GM19099 (cell line): Measurements from ENCODE around the gene FCHSD2.

Source experiments
- POLR2A ChIP-seq: IDR thresholded peaks from 3 replicates; pipeline ENCODE4 v1.6.1; 2011; ENCODE audit warnings: low read depth; ENCODE audit not compliant: insufficient read length; ENCODE audit errors: extremely low read depth

FCHSD2 gene

GRCh38 chr11:72962717-72963116 is 179.4 kb downstream of the FCHSD2 start:
- no peak for TF ChIP-seq POLR2A

DNA sequence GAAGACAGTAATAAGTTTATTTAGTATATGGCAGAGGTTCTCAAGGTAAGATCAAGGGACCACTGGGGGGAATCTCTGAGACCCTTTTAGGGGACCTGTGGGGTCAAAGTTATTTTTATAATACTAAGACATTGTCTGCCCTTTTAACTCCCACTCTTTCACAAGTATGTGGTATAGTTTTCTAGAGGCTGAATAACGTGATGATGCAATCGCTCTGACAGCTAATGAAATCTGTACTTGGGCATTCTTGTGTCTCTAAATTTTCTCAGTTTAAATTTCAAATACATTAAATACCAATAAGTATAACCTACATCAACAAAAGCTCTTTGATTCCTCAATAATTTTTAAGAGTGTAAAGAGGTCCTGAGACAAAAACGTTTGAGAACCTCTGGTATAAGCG is 180.0 kb downstream of the FCHSD2 start:
- no peak for TF ChIP-seq POLR2A

DNA sequence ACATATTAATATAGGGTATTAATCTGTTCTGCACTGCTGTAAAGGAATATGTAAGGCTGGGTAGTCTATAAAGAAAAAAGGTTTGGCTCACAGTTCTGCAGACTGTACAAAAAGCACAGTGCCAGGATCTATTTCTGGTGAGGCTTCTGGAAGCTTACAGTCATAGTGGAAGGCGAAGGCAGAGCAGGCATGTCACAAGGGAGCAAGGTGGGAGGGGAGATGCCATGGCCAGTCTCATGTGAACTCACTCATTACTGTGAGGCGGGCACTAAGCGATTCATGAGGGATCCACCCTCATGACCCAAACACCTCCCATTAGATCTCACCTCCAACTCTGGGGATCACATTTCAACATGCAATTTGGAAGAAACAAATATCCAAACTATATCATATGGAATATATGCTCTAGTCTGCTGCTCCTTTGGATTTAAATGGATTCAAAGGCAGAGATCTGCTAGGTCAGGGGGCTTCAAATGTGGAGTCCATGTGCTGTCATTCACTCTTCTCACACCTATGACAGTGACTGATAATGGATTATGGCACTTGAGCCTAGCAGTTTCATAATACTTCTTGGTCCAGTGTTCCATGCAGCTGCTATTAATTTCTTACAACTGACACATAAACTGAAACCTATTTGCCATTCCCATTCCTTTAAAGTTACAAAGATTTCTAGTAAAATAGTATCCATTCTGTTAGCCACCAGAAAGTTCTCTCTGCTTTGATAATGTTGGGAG is 182.0 kb downstream of the FCHSD2 start:
- TF ChIP-seq POLR2A = no peak

DNA sequence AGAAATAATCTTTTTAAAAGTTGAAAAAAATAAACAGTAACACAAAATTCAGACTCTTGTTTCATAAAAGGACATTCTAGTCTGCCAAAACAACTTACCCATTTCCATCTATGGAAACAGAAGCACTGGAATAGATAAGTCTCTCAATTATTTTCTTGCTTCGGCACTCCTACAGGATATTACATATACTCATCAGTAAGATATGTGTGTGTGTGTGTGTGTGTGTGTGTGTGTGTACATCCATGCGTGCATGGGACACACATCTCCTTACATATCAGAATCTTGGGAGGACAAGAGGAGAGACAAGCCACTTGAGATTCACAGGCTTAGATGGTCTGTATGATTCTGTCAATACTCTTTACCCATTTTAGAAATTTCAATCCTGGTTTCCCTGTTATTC is 183.3 kb downstream of the FCHSD2 start:
- no peak for TF ChIP-seq POLR2A

- no peak for TF ChIP-seq POLR2A
Measured at GRCh38 chr11:72955466-72955865, 186.7 kb downstream of the FCHSD2 start.

DNA sequence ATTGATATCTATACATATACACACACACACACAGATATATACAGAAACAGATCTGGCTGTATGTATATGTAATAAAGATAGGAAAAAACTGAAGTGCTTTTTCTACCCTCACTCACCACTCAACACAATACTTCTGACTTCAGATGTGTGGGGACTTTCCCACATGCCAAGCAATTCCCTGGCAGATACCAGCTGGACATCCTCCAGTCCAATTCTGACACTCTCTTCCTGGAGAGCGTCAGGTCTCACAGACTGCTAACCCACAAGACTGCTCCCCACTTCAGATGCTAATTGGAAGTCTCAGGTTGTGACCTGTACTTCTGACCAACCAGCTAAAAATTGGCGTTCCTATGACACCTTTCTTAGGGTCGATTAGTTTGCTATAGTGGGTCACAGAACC is 187.3 kb downstream of the FCHSD2 start:
- no peak for TF ChIP-seq POLR2A

DNA sequence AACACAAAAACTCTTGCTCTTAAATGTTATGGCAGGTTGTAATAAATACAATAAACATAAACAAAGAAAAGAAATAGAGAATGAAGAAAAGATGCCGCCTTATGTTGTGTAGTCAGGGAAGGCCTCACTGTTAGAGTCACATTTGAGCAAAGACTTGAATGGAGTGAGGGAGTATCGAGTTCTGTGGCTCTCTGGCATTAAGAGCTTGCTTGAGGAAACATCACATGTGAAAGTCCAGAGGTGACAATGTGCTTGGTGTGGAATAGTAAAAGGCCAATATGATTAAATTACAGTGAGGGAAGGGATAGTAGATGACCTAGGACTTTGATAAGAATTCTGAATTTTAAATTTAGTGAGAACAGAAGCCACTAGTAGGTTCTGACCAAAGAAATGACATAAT is 188.5 kb downstream of the FCHSD2 start:
- no peak for TF ChIP-seq POLR2A

DNA sequence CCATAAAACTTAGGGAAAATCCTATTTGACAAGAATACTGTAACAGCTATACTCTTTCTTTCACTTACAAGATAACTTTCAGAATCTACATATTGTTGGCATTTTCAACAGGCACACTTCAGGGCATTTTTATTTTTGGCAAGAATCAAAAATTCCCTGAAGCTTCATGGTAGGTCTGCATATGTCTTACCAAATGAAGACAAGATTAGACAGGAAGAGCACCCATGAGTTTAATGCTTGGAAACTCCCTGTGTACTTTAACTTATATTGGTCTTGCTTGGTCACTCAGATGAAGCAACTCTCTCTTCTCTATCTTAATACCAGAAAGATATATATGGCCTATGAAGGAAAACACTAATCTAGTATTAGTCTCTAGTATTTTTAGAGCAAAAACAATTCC is 190.2 kb downstream of the FCHSD2 start:
- no peak for TF ChIP-seq POLR2A

GRCh38 chr11:72951193-72951592 is 190.9 kb downstream of the FCHSD2 start:
- TF ChIP-seq POLR2A = no peak

DNA sequence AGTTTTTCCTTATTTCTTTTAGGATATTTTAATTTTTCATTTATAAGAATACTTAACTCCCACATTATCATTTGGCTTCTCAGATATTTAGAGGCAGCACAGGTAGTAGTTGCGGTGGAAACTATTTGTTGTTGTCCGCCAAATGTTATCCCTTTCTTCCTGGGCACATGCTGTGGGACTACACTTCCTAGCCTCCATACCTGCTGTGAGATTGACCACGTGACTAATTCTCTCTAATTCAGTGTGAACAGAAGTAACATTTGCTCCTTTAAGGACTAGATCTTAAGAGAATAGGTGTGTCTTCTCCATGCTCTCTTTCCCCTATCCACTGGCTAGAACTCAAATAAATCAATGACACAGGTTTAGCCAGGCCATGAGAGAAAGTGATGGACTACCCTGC is 191.4 kb downstream of the FCHSD2 start:
- TF ChIP-seq POLR2A = no peak

DNA sequence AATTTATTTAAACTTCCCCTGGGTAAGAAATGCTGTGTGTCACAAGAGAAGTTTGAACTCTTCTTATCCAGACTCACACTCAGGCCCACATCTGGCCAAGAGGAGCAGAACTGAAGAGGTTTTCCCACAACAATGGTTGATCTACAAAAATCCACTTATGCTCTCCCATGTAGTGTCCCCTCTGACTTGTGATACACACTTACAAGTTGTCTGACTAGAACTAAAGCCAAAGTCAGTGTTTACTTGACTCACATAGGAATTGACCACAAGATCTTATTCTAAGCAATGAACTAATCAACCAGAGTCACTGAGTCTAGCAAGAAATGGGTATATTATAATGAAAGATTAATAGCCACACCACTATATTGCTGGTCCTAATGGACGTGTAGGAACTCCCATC is 194.9 kb downstream of the FCHSD2 start:
- TF ChIP-seq POLR2A = no peak

GRCh38 chr11:72943664-72944063 is 198.5 kb downstream of the FCHSD2 start:
- no peak for TF ChIP-seq POLR2A

- TF ChIP-seq POLR2A = no peak
Measured at GRCh38 chr11:72940417-72940816, 201.7 kb downstream of the FCHSD2 start.

DNA sequence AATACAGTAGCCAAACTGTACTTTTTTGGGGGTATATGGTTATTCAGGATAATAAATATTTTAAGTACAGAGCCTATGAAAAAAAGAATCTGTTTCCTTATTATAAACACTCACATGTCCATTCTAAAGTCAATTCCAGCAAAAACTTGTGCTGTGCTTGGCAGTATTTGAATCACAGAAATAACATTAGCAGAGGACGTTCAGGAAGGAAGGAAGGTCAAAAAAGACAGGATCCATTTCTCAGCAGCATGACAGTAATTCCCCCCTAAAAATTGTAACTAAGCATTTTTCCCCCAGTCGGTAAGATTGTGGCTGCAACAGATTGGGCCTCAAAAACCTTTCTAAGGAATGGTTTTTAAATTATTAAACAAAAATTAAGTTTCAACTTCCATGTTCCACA is 203.1 kb downstream of the FCHSD2 start:
- no peak for TF ChIP-seq POLR2A

DNA sequence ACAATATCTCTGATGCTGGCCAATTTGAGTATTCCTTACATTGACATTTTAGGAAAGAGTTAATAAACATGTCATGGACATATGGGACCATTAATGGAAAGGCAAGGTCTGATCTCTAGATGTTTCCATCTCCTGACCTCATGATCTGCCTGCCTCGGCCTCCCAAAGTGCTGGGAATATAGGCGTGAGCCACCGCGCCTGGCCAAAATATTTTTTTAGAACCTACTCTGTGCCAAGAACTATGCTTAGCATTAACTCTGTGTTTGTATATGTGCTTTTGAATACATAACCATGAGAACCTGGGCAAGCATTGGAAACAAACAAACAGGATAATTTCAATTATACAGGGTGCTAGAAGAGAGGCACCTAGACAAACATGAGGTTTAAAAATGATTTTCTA is 204.7 kb downstream of the FCHSD2 start:
- no peak for TF ChIP-seq POLR2A

- TF ChIP-seq POLR2A = no peak
Measured at GRCh38 chr11:72935700-72936099, 206.4 kb downstream of the FCHSD2 start.

- no peak for TF ChIP-seq POLR2A
Measured at GRCh38 chr11:72932132-72932570, 210.0 kb downstream of the FCHSD2 start.

DNA sequence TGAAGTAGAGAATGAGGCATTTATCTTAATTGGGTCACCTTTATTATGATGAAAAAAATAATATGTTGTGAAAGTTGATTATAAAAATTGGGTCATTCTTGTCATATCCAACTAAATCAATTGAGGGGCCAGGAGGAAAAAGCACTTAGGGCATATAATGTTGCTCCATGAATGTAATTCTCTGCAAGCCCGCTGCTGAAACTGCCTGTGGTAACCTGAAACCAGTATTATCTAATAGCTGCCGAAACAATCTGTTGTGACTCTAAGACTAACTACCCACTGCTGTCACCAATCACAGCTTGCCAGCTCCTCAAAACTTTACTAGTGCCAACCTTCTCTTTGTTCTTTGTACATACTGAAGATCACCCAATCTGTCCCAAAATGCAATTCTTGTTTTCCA is 212.1 kb downstream of the FCHSD2 start:
- no peak for TF ChIP-seq POLR2A

GRCh38 chr11:72929256-72929655 is 212.9 kb downstream of the FCHSD2 start:
- TF ChIP-seq POLR2A = no peak
